AG09309 (cell line): ENCODE measurements around the gene S100A1.
"Not testable (repeated sequence)": the region's sequence is repeated elsewhere in the genome, so short reads cannot be mapped to it uniquely, and the experiment has no call there.

Source experiments
- DNase-seq: peaks from one replicate; pipeline ENCODE4 v3.0.0-alpha.2; 2010; ENCODE audit warnings: low read depth
- H3K4me3 ChIP-seq: 2 replicates; pipeline ENCODE4 v1.5.1; 2011; ENCODE audit warnings: mild to moderate bottlenecking, low read depth, low read length, moderate library complexity; ENCODE audit not compliant: control insufficient read depth
- CTCF ChIP-seq: IDR thresholded peaks from 2 replicates; pipeline ENCODE4 v1.5.1; 2011; ENCODE audit warnings: mild to moderate bottlenecking, low read depth, low read length, inconsistent platforms; ENCODE audit not compliant: insufficient read depth, control insufficient read depth; ENCODE audit errors: missing control alignments

S100A1 gene

DNA sequence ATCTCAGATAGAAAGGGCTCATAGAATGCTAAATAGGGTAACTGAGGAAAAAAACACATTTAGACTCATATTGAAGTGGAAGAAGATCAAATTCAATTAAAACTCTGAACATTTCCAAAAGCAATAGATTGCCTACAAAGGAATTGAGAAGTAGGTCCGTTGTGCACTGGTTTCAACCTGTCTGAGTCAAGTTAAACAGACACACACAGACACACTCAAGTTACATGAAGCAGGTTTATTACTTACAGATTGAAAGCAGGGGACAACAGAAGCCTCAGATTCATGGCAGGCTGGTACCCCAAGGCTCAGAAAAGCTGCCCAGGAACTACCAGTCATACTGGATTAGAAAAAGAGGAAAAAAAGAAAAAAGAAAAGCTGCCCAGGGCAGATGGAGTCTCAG lies 41.9 kb upstream of the S100A1 start:
- no peak for TF ChIP-seq CTCF

DNA sequence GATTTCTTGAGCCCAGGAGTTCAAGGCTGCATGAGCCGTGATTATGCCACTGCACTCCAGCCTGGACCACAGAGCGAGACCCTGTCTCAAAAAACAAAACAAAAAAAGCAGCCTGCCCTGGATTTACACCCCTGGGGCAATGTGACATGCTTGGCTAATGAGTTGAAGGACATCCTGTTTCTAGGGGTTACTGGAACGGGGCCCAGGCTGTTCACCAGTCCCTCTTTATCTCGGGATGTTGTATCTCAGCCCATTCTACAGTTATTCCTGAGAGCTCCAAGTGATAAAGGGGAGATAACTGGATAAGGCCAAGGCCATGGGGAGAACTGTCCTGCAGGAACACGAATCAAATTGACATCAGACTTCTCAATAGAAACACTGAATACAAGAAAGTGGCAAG lies 40.9 kb upstream of the S100A1 start:
- no peak for DNase-seq
- no peak overlapping the region for H3K4me3 ChIP-seq
- TF ChIP-seq CTCF: no peak

More for the DNA sequence above, 41.9 kb upstream of the S100A1 start:
- H3K4me3 ChIP-seq: no peak overlapping the region
- DNase-seq: no peak

DNA sequence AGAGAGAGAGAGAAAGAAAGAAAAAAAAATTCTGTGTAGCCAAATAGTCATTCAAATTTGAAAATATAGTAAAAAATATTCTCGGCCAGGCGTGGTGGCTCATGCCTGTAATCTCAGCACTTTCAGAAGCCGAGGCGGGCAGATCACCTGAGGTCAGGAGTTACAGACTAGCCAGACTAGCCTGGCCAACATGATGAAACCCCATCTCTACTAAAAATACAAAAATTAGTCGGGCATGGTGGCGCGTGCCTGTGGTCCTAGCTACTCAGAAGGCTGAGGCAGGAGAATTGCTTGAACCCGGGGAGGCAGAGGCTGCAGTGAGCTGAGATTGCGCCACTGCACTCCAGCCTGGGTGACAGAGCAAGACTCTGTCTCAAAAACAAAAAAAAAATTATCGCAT lies 40.2 kb upstream of the S100A1 start:
- not testable (repeated sequence) for DNase-seq, H3K4me3 ChIP-seq

DNA sequence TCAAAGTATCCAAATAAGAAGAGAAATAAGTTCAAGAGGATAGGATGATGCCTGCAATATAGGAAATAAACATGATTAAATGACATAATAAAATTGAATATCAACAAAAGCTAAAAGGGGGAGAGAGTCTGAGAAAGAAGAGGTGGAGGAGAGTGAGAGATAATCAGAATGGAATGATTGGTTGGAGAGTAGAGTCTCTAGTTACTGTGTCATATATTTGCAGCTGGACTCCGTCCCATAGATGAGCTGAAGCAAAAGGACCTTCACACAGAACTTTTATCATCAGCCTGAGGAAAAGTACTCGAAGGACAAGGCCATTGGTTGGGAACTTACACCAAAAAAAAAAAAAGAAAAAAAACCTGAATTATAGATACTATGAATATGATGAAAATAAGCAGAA lies 39.8 kb upstream of the S100A1 start:
- DNase-seq: no peak
- H3K4me3 ChIP-seq: no peak overlapping the region
- TF ChIP-seq CTCF: no peak

GRCh38 chr1:153592748-153593147 lies 35.5 kb upstream of the S100A1 start:
- TF ChIP-seq CTCF: no peak
- no peak for DNase-seq
- H3K4me3 ChIP-seq: no peak overlapping the region

DNA sequence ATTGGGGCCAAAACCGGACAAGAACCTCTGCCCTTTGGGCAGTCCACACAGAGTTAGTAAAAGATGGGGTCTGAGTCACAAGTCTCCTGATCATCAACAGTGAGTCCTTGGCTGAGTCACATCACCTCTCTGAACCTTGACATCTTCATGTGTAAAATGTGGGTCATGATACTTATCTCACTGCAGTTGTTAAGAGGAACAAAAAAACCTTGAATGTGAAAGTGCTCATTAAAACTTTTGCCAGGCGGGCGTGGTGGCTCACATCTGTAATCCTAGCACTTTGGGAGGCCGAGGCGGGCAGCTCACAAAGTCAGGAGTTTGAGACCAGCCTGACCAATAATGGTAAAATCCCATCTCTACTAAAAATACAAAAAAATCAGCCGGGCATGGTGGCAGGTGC lies 31.0 kb upstream of the S100A1 start:
- no peak for DNase-seq
- H3K4me3 ChIP-seq: no peak overlapping the region
- TF ChIP-seq CTCF: no peak

DNA sequence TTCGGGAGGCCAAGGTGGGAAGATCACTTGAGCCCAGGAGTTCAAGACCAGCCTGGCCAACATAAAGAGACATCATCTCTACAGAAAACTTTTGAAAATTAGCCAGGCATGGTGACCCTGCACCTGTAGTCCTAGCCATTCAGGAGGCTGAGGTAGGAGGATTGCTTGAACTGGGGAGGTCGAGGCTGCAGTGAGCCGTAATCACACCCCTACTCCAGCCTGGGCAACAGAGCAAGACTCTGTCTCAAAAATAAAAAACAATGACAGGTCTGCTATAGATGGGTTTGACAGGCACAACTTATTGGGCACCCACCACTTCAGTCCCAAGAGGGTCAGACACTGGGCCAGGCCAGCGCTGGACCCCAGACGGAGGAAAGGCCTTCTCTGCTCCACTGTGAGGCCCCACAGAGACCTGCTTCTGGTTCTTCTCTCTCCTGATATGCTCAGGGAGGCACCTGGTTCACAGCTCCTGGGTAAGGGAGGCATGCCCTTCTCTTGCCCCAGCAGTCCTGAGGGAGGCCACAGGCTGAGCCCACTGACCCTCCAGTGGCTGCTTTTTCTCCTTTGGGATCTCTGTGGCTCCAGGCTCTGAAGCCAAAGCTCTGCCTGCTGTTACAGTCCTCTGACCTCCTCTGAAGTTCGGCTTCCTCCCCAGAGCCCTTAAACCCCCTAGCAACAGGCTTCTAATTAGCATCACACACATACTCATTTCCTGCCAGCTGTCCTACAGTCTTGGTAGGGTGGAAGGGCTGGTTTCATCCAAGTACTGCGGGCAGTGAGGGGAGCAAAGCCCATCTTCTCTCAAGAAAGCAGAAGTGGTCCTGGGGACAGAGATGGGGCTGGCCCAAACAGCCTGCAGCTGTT lies 29.7 kb upstream of the S100A1 start:
- TF ChIP-seq CTCF: no peak
- DNase-seq: no peak
- H3K4me3 ChIP-seq: no peak overlapping the region
